HepG2 (cell line): ENCODE data around the gene GOLT1A. TPM values are rescaled to one million over a fixed set of nuclear protein-coding genes. Genes with fewer than 3 reads are reported as not detected.

ENCODE experiments used
- ATAC-seq: fragments of 200-7000 bp; cut with Tn5 transposase; 3 replicates; pipeline ENCODE4 v1.9.1; 2020; ENCODE audit warnings: mild to moderate bottlenecking, moderate library complexity
- BruUV-seq: library from RNA; stranded (reverse); fragments of 400-500 nt; replicated peaks from 2 replicates; lab custom pipeline; 2021; lab: Mats Ljungman, UMichigan
- CTCF ChIA-PET: fragments of 300-600 bp; formaldehyde crosslinking; extraction: SDS; loops from one replicate; lab custom pipeline; 2021; ENCODE audit warnings: low total read pairs, inconsistent platforms, low intra/inter-chr PET ratio; lab: Yijun Ruan, JAX
- POLR2A ChIA-PET: fragments of 350-600 bp; sonication (Branson Sonifier 250); formaldehyde crosslinking; loops from one replicate; lab custom pipeline; 2020; ENCODE audit warnings: antibody characterized with exemption, inconsistent platforms; lab: Yijun Ruan, JAX
- DNase-seq: peaks from one replicate; pipeline ENCODE4 v3.0.0-alpha.2; 2015; ENCODE audit warnings: low spot score
- FAIRE-seq: peaks from 3 replicates; lab custom pipeline; 2011; peaks lifted over from hg19 to GRCh38; lab: Jason Lieb, UNC
- H2AFZ ChIP-seq: one replicate; pipeline ENCODE4 v1.6.1; 2011; ENCODE audit warnings: low read length, inconsistent platforms
- H3K27ac ChIP-seq: fragments of 300-600 bp; 3 replicates; pipeline ENCODE4 v1.8.0; 2011; ENCODE audit warnings: mixed run types, mild to moderate bottlenecking, mixed read lengths, low read length, inconsistent platforms; ENCODE audit not compliant: insufficient read depth; ENCODE audit errors: extremely low read length
- H3K27me3 ChIP-seq, 2 experiments: fragments of 200-600 bp in 1 of 2; 2 replicates in 1 of 2; 3 replicates in 1 of 2; pipeline versions ENCODE4 v1.6.0 to v1.8.0; 2011; ENCODE audit warnings: low read length in 2 of 2, mild to moderate bottlenecking in 2 of 2, moderate library complexity in 2 of 2, inconsistent platforms in 1 of 2; ENCODE audit not compliant: insufficient read depth in 2 of 2, control insufficient read depth in 1 of 2
- H3K36me3 ChIP-seq, 2 experiments: fragments of 200-600 bp in 1 of 2; replicated peaks in 1 of 2; 2 replicates in 1 of 2; 3 replicates in 1 of 2; pipeline versions ENCODE4 v1.5.1 to v1.8.0; 2011; ENCODE audit warnings: low read length in 2 of 2, inconsistent platforms in 1 of 2; ENCODE audit not compliant: insufficient read depth in 2 of 2, control insufficient read depth in 1 of 2
- H3K4me1 ChIP-seq: 2 replicates; pipeline ENCODE4 v1.5.1; 2012; ENCODE audit warnings: low read length, inconsistent platforms; ENCODE audit not compliant: insufficient read depth
- H3K4me2 ChIP-seq: 2 replicates; pipeline ENCODE4 v1.6.0; 2011; ENCODE audit warnings: low read depth, low read length, inconsistent platforms
- H3K4me3 ChIP-seq, 3 experiments: fragments of 200-600 bp in 1 of 3; sonication (generic), shearing (Covaris generic) in 1 of 3; replicated peaks in 1 of 3; 2 replicates each; pipeline ENCODE4 v1.5.1; 2011 to 2016; ENCODE audit warnings: low read length in 3 of 3, inconsistent platforms in 2 of 3, low read depth in 2 of 3, mild to moderate bottlenecking in 2 of 3, control low read depth in 1 of 3, mixed read lengths in 1 of 3; ENCODE audit not compliant: insufficient read depth in 1 of 3
- H3K79me2 ChIP-seq: one replicate; pipeline ENCODE4 v1.6.1; 2011; ENCODE audit warnings: low read length, inconsistent platforms; ENCODE audit not compliant: insufficient read depth
- H3K9ac ChIP-seq: 2 replicates; pipeline ENCODE4 v1.6.0; 2011; ENCODE audit warnings: mild to moderate bottlenecking, low read depth, low read length, inconsistent platforms; ENCODE audit not compliant: insufficient read depth
- H3K9me3 ChIP-seq: 2 replicates; pipeline ENCODE4 v1.5.1; 2012; ENCODE audit warnings: mild to moderate bottlenecking, low read length
- H4K20me1 ChIP-seq: 2 replicates; pipeline ENCODE4 v1.6.0; 2011; ENCODE audit warnings: inconsistent platforms, mild to moderate bottlenecking, low read length, moderate library complexity; ENCODE audit not compliant: insufficient read depth
- GABPB1 ChIP-seq: IDR thresholded peaks from 2 replicates; pipeline ENCODE4 v1.6.1; 2016; ENCODE audit warnings: mild to moderate bottlenecking, missing genetic modification reagents, moderate library complexity, missing compliant biosample characterization
- HDAC1 ChIP-seq: sonication (generic); formaldehyde crosslinking; IDR thresholded peaks from 2 replicates; pipeline ENCODE4 v1.5.1; 2020; ENCODE audit warnings: mild to moderate bottlenecking, missing genetic modification reagents
- LCORL ChIP-seq, 2 experiments: fragments of 450-650 bp in 1 of 2; sonication (generic) in 1 of 2; formaldehyde crosslinking in 1 of 2; IDR thresholded peaks; 2 replicates each; pipeline versions ENCODE4 v1.5.0 to v1.6.1; 2017 to 2020; ENCODE audit warnings: antibody characterized with exemption in 1 of 2, missing genetic modification reagents in 1 of 2
- MED13 ChIP-seq: sonication (generic); formaldehyde crosslinking; IDR thresholded peaks from 2 replicates; pipeline ENCODE4 v1.5.0; 2020; ENCODE audit warnings: missing genetic modification reagents
- NCOA1 ChIP-seq: sonication (generic); formaldehyde crosslinking; IDR thresholded peaks from 2 replicates; pipeline ENCODE4 v1.9.0; 2021; ENCODE audit warnings: missing genetic modification reagents
- NR0B2 ChIP-seq: sonication (generic); formaldehyde crosslinking; IDR thresholded peaks from 2 replicates; pipeline ENCODE4 v1.4.0; 2020; ENCODE audit warnings: mild to moderate bottlenecking, missing genetic modification reagents
- RBM39 ChIP-seq: fragments of 200-400 bp; formaldehyde crosslinking; IDR thresholded peaks from one replicate; pipeline ENCODE4 v1.6.1; 2018; ENCODE audit warnings: antibody characterized with exemption, mild to moderate bottlenecking, low read depth, low read length; ENCODE audit not compliant: poor library complexity, severe bottlenecking
- ZBTB2 ChIP-seq: sonication (generic); formaldehyde crosslinking; IDR thresholded peaks from 2 replicates; pipeline ENCODE4 v1.8.0; 2022; ENCODE audit warnings: low read depth, missing genetic modification reagents
- ZBTB20 ChIP-seq: sonication (generic); formaldehyde crosslinking; IDR thresholded peaks from 2 replicates; pipeline ENCODE4 v1.8.1; 2023; ENCODE audit warnings: missing genetic modification reagents, low read depth, mild to moderate bottlenecking, borderline replicate concordance
- ZNF407 ChIP-seq: sonication (generic); formaldehyde crosslinking; IDR thresholded peaks from one replicate; pipeline ENCODE4 v1.5.1; 2020; ENCODE audit warnings: mild to moderate bottlenecking, missing genetic modification reagents; ENCODE audit errors: not compliant biosample characterization
- ZNF781 ChIP-seq: sonication (generic); formaldehyde crosslinking; IDR thresholded peaks from 2 replicates; pipeline ENCODE4 v1.5.1; 2020; ENCODE audit warnings: borderline replicate concordance, mild to moderate bottlenecking, missing genetic modification reagents; ENCODE audit errors: not compliant biosample characterization
- WGBS: methylation state at CpG from one replicate; pipeline ENCODE4 v1.1.6; 2017; ENCODE audit warnings: low lambda C conversion rate; 5-methylcytosine and 5-hydroxymethylcytosine counted together
- in situ Hi-C: cut with HindIII; loops from 2 replicates; pipeline ENCODE4 v1.10.0; 2017; ENCODE audit warnings: low pct_unique_long_range_greater_than_20kb; ENCODE audit not compliant: extremely low pct_ligation_motif_present
- intact Hi-C: fragments of 100-400 bp; cut with micrococcal nuclease; formaldehyde crosslinking; loops from one replicate; pipeline ENCODE4 v1.10.0; 2022; ENCODE audit not compliant: unreplicated experiment
- polyA plus RNA-seq, 8 experiments: library from polyadenylated mRNA; depleted of rRNA in 3 of 8; stranded (reverse) in 7 of 8; unstranded in 1 of 8; fragments of >200 nt; fragmentation: Illumina TruSeq in 4 of 8; extraction: Trizol in 4 of 8; gene quantifications; 2 replicates each; pipeline versions ENCODE4 v1.2.1 to v1.2.3, GENCODE V29; 2011 to 2016; ENCODE audit warnings: low read depth in 4 of 8, missing spikeins in 1 of 8, mixed read lengths in 1 of 8; ENCODE audit not compliant: insufficient read depth in 1 of 8
- total RNA-seq, 5 experiments: library from RNA; depleted of rRNA; stranded (reverse); fragments of >200 nt; fragmentation: Illumina TruSeq; extraction: Trizol; gene quantifications; 2 replicates each; pipeline ENCODE4 v1.2.3, GENCODE V29; 2016; ENCODE audit warnings: low read depth in 1 of 5

Gene GOLT1A
- total and polyA plus RNA-seq, 2 of the 13 experiments (the other 11 are each of a cell fraction or from before 2014, with no cell fraction given) = 25.8 to 28.0 TPM

- POLR2A ChIA-PET = interaction anchor here (0.8 kb wide), 1 partner anchor 45 kb away, joined by 4 read pairs; no protein-coding TSS in a partner anchor
- in situ Hi-C loops = loop anchor here (10.0 kb wide), 1 partner anchor 342 kb away; the partner anchor contains the start of gene SNRPE
- TF ChIP-seq RBM39 = no peak
- peak; percentile 33; the same call in 1 of the 2 replicates for TF ChIP-seq NCOA1 (CRISPR knock-in tag)
- peak; percentile 44; the same call in 1 of the 2 replicates for TF ChIP-seq GABPB1
- no peak for TF ChIP-seq MED13
- TF ChIP-seq HDAC1 (CRISPR knock-in tag) = 0 out of 2 replicates have a peak, but pooled peaks have one; percentile 17
- TF ChIP-seq LCORL (IDR thresholded peaks at IDR 0.05) = no peak
- TF ChIP-seq LCORL (CRISPR knock-in tag; IDR thresholded peaks at IDR 0.05) = peak; percentile 64; the same call in 1 of the 2 replicates
- TF ChIP-seq ZNF781 (CRISPR knock-in tag) = no peak
- TF ChIP-seq ZBTB2 (CRISPR knock-in tag) = no peak
- peak; percentile 51 for TF ChIP-seq ZNF407
- TF ChIP-seq NR0B2 (CRISPR knock-in tag) = peak; percentile 37; the same call in 1 of the 2 replicates
- TF ChIP-seq ZBTB20 (CRISPR knock-in tag) = no peak
Observed at GRCh38 chr1:204207136-204207616, 6.6 kb downstream of the GOLT1A start.

More at GRCh38 chr1:204207136-204207616, 6.6 kb downstream of the GOLT1A start:
- H3K9me3 ChIP-seq = no peaks in the 10 kb centered on the region
- H3K27ac ChIP-seq = no peak overlapping the region
- H3K9ac ChIP-seq = no peak overlapping the region
- H3K4me1 ChIP-seq = peaks cover 30% of the 10 kb centered on the region
- H3K36me3 ChIP-seq = no peaks in the 10 kb centered on the region; a peak in 2 of 5 replicates
- no peaks in the 10 kb centered on the region for H3K27me3 ChIP-seq
- CTCF ChIA-PET = interaction anchor here (0.7 to 4.2 kb wide), 5 partner anchors 42 to 346 kb away, joined by 3 to 48 read pairs (median 4); partner anchors contain the start of gene SNRPE
- H4K20me1 ChIP-seq = peaks cover 9% of the 10 kb centered on the region
- intact Hi-C loops = loop anchor here (1.0 kb wide), 1 partner anchor 45 kb away; no protein-coding TSS in a partner anchor
- H3K79me2 ChIP-seq = peaks cover 7% of the 10 kb centered on the region
- no peak overlapping the region for H2AFZ ChIP-seq
- no peak for FAIRE-seq
- H3K4me3 ChIP-seq = no peak overlapping the region
- BruUV-seq = no TSS peak
- ATAC-seq = peak; percentile 98
- peak; percentile 19 for DNase-seq
- WGBS = 43% methylated on average over 7 of the region's 13 CpGs
- peak overlapping the region; percentile 22; the same call in 1 of the 2 replicates for H3K4me2 ChIP-seq
